OCI-LY3 (cell line): ENCODE data around the gene PON3.

Source experiments
- CTCF ChIP-seq: fragments of 200-600, 300-600 bp; sonication (generic); IDR thresholded peaks from 2 replicates; pipeline ENCODE4 v1.5.1; 2014; ENCODE audit warnings: antibody characterized with exemption, low read length, low read depth
- EZH2phosphoT487 ChIP-seq: fragments of 200-600 bp; shearing (Covaris generic); IDR thresholded peaks from 2 replicates; pipeline ENCODE4 v1.6.1; 2018; ENCODE audit warnings: antibody characterized with exemption, mixed run types, low read depth

- TF ChIP-seq CTCF (no peak), EZH2phosphoT487 (no peak)
Measured at GRCh38 chr7:95440394-95441038, 44.3 kb upstream of the PON3 start.
